DOHH2 (cell line): ENCODE measurements around the gene GARIN1A.

Experiments
- H3F3A ChIP-seq: fragments of 200-600 bp; sonication (generic), shearing (Covaris generic); 2 replicates; pipeline ENCODE4 v1.6.0; 2016; ENCODE audit warnings: antibody characterized with exemption, mild to moderate bottlenecking; ENCODE audit not compliant: control insufficient read depth, insufficient read depth
- H3K27ac ChIP-seq: fragments of 200-600 bp; sonication (generic); 2 replicates; pipeline ENCODE4 v1.5.1; 2014; ENCODE audit warnings: low read depth, mild to moderate bottlenecking, low read length, moderate library complexity
- H3K27me3 ChIP-seq: fragments of 200-600 bp; sonication (generic); 2 replicates; pipeline ENCODE4 v1.6.1; 2014; ENCODE audit warnings: mild to moderate bottlenecking, low read length, mixed read lengths; ENCODE audit not compliant: control insufficient read depth
- H3K36me3 ChIP-seq: fragments of 200-600 bp; sonication (generic); 2 replicates; pipeline ENCODE4 v1.6.1; 2014; ENCODE audit warnings: mild to moderate bottlenecking, low read length, moderate library complexity, mixed read lengths; ENCODE audit not compliant: control insufficient read depth
- H3K4me1 ChIP-seq: fragments of 200-600 bp; sonication (generic); 2 replicates; pipeline ENCODE4 v1.6.1; 2014; ENCODE audit warnings: mild to moderate bottlenecking, low read length, mixed read lengths; ENCODE audit not compliant: control insufficient read depth
- H3K4me2 ChIP-seq: fragments of 200-600 bp; sonication (generic); 2 replicates; pipeline ENCODE4 v1.6.0; 2014; ENCODE audit warnings: mild to moderate bottlenecking, low read length, moderate library complexity
- H3K4me3 ChIP-seq: fragments of 200-600 bp; sonication (generic); 2 replicates; pipeline ENCODE4 v1.5.1; 2014; ENCODE audit warnings: mild to moderate bottlenecking, low read length, mixed read lengths
- H3K79me2 ChIP-seq: fragments of 200-600 bp; sonication (generic); 2 replicates; pipeline ENCODE4 v1.6.1; 2014; ENCODE audit warnings: mild to moderate bottlenecking, low read length, mixed read lengths; ENCODE audit not compliant: control insufficient read depth
- H3K9me2 ChIP-seq: fragments of 200-600 bp; sonication (generic); replicated peaks from 2 replicates; pipeline ENCODE4 v1.6.1; 2014; ENCODE audit warnings: mild to moderate bottlenecking, low read length, mixed read lengths; ENCODE audit not compliant: control insufficient read depth
- H3K9me3 ChIP-seq: fragments of 200-600 bp; sonication (generic); 2 replicates; pipeline ENCODE4 v1.6.1; 2014; ENCODE audit warnings: antibody characterized with exemption, low read length, mixed read lengths; ENCODE audit not compliant: control insufficient read depth, insufficient read depth
- H4K20me1 ChIP-seq: fragments of 200-600 bp; sonication (generic); 2 replicates; pipeline ENCODE4 v1.6.0; 2014; ENCODE audit warnings: low read depth, mild to moderate bottlenecking, antibody characterized with exemption, low read length, moderate library complexity; ENCODE audit not compliant: control insufficient read depth, insufficient read depth
- EZH2phosphoT487 ChIP-seq: fragments of 200-600 bp; sonication (generic); IDR thresholded peaks from 2 replicates; pipeline ENCODE4 v1.6.1; 2017; ENCODE audit warnings: borderline replicate concordance, mild to moderate bottlenecking, antibody characterized with exemption, low read length, moderate library complexity, mixed read lengths
- TF ChIP-seq, protein P1 (sequence below): fragments of 200-600 bp; sonication (generic); IDR thresholded peaks from one replicate; pipeline ENCODE4 v1.5.1; 2014; ENCODE audit warnings: antibody characterized with exemption, mild to moderate bottlenecking, low read depth, low read length; ENCODE audit not compliant: poor library complexity, severe bottlenecking

GARIN1A gene

DNA sequence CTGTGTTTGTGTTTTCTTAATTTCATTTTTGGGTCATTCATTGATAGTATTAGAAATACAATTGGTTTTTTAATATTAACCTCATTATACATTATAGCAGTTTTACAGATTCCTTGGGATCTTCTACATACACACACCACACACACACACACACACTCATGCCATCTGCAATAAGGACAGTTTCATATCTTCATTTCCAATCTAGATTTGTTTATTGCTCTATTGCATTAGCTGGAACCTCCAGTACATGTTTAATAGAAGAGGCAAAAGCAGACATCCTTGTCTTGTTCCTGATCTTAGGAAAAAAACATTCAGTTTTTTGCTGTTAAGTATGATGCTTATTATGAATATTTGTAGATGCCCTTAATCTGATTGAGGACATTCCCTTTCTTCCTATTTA, 49.3 kb downstream of the GARIN1A start:
- no peaks in the 10 kb centered on the region for H4K20me1 ChIP-seq
- no peaks in the 10 kb centered on the region for H3K36me3 ChIP-seq
- no peaks in the 10 kb centered on the region for H3K79me2 ChIP-seq
- TF ChIP-seq, protein P1, sequence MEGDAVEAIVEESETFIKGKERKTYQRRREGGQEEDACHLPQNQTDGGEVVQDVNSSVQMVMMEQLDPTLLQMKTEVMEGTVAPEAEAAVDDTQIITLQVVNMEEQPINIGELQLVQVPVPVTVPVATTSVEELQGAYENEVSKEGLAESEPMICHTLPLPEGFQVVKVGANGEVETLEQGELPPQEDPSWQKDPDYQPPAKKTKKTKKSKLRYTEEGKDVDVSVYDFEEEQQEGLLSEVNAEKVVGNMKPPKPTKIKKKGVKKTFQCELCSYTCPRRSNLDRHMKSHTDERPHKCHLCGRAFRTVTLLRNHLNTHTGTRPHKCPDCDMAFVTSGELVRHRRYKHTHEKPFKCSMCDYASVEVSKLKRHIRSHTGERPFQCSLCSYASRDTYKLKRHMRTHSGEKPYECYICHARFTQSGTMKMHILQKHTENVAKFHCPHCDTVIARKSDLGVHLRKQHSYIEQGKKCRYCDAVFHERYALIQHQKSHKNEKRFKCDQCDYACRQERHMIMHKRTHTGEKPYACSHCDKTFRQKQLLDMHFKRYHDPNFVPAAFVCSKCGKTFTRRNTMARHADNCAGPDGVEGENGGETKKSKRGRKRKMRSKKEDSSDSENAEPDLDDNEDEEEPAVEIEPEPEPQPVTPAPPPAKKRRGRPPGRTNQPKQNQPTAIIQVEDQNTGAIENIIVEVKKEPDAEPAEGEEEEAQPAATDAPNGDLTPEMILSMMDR: no peak
- no peak for TF ChIP-seq EZH2phosphoT487
- H3K4me3 ChIP-seq: no peak overlapping the region
- H3K4me1 ChIP-seq: peaks cover 14% of the 10 kb centered on the region
- H3K27ac ChIP-seq: no peak overlapping the region
- no peaks in the 10 kb centered on the region for H3K9me2 ChIP-seq
- H3K27me3 ChIP-seq: peaks cover 14% of the 10 kb centered on the region
- no peak overlapping the region for H3K4me2 ChIP-seq
- no peaks in the 10 kb centered on the region for H3F3A ChIP-seq
- peaks cover 5% of the 10 kb centered on the region for H3K9me3 ChIP-seq
